HG02678 (cell line): ENCODE data around the gene KAT7.
"Not testable (repeated sequence)": the region's sequence is repeated elsewhere in the genome, so short reads cannot be mapped to it uniquely, and the experiment has no call there.

Source experiments
- ATAC-seq: cut with Tn5 transposase; IDR thresholded peaks from one replicate; pipeline ENCODE4 v1.9.1; 2021; ENCODE audit warnings: mild to moderate bottlenecking, moderate library complexity; ENCODE audit not compliant: unreplicated experiment

The KAT7 gene

GRCh38 chr17:49788478-49789242 lies at the start of gene KAT7:
Gene KAT7, plus strand, starts transcription at chr17:49788681. Its CDS starts 154 bp downstream, at chr17:49788835.
- peak; percentile 93 for ATAC-seq

DNA sequence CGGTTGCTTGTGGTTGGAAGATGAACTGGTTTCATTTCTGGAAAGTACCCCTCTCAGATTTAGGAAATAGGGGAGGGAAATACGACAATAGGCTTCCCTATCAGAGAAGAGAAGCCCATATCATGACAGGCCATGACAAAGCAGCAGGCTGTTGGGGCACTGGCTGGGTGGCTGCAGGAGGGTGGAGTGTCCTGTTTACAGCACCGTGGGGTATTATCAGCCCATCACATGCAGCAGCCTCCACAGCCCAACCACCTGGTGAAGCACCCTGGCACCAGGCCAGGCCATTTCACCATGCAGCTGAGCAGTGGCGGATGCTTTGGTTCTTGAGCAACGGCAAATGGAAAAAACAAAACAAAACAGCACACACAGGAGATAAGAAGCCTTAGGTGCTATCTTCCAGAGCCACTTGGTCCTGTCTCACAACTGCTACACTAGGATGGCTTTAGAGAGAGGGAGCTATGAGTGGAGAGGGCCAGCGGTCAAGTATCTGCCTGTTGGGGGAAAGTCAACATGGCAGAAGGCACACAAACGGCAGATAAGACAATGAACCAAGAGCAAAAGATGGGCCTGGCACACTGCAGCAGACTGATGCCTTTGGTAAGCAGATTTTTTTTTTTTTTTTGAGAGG lies 48.7 kb upstream of the KAT7 start:
- ATAC-seq, result peak; percentile 67

GRCh38 chr17:49741009-49741691 lies 47.3 kb upstream of the KAT7 start:
- peak; percentile 46 for ATAC-seq

DNA sequence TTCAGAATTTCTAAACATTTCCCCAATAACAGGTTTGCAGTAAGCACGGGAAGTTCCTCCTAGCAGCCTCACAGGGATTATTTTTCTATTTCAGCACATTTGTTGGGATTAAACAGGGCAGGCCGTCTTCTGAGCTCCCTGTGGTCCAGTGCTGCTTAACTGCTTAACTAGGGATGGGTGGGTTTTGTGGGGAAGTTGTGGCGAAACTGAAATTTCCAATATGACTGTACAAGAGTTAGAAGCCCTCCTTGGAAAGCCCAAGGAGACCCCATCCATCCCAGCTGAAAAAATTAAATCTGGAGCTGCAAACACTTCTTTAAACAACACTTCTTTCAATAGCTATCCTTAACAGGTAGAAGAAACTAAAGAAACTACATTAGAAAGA lies 46.8 kb upstream of the KAT7 start:
- ATAC-seq, result no peak

GRCh38 chr17:49742166-49742638 lies 46.3 kb upstream of the KAT7 start:
- ATAC-seq, result no peak

DNA sequence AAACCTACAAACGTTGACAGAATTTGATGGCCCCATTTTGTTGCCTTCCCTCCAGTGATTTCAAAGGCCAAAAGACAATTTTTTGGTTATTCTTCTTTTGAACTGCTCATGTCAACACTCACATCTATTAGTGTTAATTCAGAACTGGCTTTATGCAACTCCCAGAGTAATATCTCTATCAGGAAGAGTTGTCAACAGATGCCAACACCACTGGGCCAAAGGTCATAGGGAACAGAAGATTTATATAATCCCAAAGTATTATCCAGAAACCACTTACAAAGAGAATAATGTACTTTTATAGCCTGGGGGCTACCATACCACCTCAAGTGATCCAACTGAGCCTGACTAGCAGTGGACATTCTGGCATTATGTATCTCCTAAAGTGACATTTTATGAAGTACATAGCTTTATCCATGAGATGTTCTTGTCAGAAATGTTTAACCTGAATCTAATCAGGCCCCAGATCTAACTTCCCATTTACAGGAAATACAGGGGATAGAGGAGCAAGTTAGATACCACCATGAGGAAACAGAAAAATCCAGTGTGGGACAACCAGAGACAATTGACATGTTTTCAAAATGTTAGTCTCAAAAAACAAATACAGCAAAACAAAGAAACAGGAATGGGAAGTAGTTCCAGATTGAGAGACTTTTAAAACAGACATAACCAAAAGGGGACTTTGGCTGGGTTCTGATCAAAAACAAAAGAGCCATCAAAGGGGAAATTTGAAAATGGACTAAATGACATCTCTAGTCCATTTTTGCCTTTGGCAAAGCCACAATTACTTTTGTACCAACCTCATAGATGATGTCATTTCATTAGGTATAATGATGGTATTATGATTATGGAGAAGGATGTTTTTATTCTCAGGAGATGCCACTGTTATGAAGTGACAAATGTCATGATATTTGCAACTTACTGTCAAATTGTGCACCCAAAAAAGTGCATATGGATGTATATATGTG lies 43.0 kb upstream of the KAT7 start:
- no peak for ATAC-seq

GRCh38 chr17:49746791-49747490 lies 41.5 kb upstream of the KAT7 start:
- peak; percentile 65 for ATAC-seq

- no peak for ATAC-seq
Measured at GRCh38 chr17:49747632-49748031, 40.8 kb upstream of the KAT7 start.

DNA sequence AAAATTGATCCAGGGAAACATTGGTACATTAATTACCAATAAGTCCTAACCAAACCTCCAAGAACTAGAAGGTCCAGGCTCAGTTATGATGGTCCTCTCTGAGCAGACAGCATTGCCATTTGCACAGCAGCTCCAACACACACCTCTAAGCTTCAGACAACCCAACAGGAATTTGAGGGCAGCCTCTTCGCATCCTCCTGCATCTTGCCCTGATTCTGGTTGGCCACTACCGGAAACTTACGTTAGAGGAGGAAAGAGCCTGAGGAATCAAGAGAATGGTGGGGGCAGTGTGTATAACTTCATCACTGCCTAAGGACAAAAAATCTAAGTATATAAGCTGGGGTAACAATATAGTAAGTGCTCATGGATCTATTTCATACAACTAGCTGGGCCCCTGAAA lies 40.3 kb upstream of the KAT7 start:
- ATAC-seq, result no peak

- peak; percentile 78 for ATAC-seq
Measured at GRCh38 chr17:49748791-49749190, 39.7 kb upstream of the KAT7 start.

DNA sequence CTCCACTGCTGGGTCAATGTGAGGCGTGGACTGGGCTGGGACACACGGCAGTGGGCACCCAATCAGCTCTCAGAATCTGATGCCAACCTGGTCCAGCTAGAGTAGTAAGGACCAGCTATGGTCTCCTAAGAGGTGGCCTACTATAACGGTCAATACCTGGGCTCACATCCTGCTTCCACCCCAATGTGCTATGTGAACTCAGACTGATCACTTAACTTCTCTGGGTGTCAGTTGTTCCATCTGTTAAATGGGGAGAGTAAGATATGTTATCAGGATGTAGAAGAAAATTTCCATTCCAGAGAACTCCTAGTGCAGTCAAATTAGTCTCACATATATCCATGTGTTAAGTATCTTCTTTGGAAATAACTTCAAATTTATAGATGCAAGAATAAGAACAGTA lies 38.8 kb upstream of the KAT7 start:
- ATAC-seq, result no peak

DNA sequence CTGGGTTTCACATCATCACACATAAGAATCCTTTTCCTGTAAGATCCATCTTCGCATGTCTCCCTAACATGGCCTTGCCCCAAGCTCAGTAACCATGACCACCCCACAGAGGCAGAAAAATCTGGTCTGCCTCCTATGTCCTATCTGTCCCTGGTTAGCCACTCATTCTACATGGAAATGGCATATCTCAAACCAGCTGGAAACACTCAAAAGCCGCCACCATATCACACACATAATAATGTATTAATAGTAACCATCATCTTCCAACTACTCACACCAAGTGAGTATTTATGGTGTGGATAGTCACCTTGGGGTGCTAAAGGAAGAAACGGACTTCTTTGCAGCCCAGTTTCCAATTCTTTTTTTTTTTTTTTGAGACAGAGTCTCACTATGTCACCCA lies 36.0 kb upstream of the KAT7 start:
- ATAC-seq, result no peak

GRCh38 chr17:49753959-49754391 lies 34.5 kb upstream of the KAT7 start:
- ATAC-seq, result no peak

DNA sequence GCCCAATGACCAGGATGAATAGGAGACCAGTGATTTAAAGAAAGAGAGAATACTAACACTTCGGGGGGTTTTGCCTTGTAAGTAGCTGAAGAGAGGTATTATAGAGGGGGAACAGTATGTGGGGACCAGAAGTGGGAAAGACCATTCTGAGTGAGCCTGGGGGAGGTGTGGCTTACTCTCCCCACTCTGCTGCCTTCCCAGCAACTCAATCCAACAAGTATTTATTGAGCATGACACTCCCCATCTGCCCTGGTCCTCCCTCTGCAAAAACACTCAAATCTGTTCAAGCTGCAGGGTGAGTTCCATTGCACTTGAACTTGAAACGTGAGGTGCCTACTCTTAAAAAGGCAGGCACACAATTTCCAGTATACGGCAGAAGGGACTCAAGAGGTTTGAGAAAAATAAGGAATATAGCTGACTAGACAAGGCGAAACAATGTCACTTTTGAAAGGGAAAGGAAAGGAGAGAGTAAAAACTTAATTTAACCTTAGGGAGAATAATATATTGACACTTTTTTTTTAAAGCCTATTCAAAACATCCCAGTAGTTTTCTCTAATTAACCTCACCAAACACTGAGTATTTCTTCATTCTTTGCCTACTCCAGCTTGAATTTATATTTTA lies 32.7 kb upstream of the KAT7 start:
- no peak for ATAC-seq

DNA sequence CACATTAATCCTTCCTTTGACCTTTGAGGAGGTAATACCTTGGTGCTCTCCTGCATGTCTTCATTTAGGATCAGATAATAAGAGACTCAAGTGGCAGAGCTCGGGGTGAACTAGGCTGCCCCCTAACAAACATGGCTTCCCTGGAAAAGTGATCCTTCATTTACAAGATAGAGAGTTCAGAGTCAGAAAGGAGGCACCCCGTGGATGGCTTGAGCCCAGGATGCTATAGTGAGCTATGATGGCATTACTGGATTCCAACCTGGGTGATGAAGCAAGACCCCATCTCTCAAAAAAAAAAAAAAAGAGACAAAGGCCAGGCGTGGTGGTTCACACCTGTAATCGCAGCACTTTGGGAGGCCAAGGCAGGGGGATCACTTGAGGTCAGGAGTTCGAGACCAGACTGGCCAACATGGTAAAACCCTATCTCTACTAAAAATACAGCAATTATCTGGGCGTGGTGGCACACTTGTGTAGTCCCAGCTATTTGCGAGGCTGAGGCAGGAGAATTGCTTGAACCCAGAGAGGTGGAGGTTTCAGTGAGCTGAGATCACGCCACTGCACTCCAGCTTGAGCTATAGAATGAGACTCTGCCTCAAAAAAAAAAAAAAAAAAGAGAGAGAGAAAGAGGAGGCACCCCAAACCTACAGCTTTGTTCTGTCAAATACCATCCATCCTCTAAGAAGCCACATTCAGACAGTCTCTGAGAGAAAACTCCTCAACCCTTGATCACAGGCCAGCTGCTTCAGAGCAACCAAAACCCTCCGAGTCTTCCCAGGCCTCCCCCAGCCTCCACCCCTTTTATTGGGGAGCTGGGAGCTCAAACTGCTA lies 31.9 kb upstream of the KAT7 start:
- no peak for ATAC-seq

DNA sequence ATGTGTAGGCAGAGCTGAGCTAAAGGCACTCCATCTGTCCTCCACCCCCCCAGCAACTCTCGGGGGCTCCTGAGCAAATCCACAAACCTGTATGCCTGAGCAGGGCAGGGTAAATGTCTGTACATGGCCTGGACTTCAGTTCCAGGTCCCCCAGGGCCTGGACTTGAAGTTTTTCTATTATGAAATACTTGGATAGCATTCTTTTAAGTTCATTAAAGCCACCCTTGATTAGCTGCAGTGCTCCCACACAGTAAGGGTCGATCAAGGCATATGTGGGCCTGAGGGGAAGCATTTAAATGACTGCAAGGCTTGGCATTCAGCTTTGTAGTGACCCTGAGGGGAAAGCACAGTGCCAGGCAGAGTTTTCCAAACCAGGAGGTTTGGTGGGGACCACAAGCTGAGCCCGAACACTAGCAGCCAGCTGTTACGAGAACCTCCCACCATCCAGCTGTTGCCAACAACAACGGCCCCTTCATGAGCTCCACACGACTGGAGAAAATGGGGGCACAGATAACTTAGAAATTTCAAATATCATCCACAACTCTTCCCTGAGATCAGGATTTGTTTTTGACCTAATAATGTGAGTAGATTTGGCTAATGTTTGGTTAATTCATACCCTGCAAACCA lies 31.2 kb upstream of the KAT7 start:
- ATAC-seq, result no peak

- not testable (repeated sequence) for ATAC-seq
Measured at GRCh38 chr17:49758464-49759010, 29.9 kb upstream of the KAT7 start.

GRCh38 chr17:49759203-49759602 lies 29.3 kb upstream of the KAT7 start:
- no peak for ATAC-seq
